H1 (cell line): ENCODE results near the gene BAX. TPM values are rescaled to one million over a fixed set of nuclear protein-coding genes. Genes with fewer than 3 reads are reported as not detected.

ENCODE experiments used
- CTCF ChIA-PET: fragments of 300-600 bp; sonication (Branson Sonifier 250); formaldehyde crosslinking; loops from one replicate; lab custom pipeline; 2021; ENCODE audit not compliant: partially characterized antibody; lab: Charles Lee
- POLR2A ChIA-PET: fragments of 300-600 bp; sonication (Branson Sonifier 250); formaldehyde crosslinking; loops from one replicate; lab custom pipeline; 2021; ENCODE audit warnings: inconsistent platforms; ENCODE audit not compliant: partially characterized antibody; lab: Charles Lee
- DNase-seq, 2 experiments: peaks; one replicate each; pipeline versions ENCODE4 v3.0.0 to v3.0.0-alpha.2; 2010 to 2022; ENCODE audit warnings: low spot score in 2 of 2, low read depth in 1 of 2, mixed read lengths in 1 of 2
- FAIRE-seq: peaks from 2 replicates; lab custom pipeline; 2011; peaks lifted over from hg19 to GRCh38; lab: Jason Lieb, UNC
- H2AFZ ChIP-seq: 2 replicates; pipeline ENCODE4 v1.8.1; 2012; ENCODE audit warnings: low read length, inconsistent platforms
- H2AK5ac ChIP-seq: 2 replicates; pipeline ENCODE4 v1.6.1; 2013; ENCODE audit warnings: low read depth, low read length
- H2BK120ac ChIP-seq: replicated peaks from 2 replicates; pipeline ENCODE3; 2013; ENCODE audit warnings: low read depth, low read length, inconsistent platforms
- H2BK12ac ChIP-seq: 2 replicates; pipeline ENCODE4 v1.6.1; 2013; ENCODE audit warnings: low read depth, low read length
- H2BK15ac ChIP-seq: 2 replicates; pipeline ENCODE4 v1.6.1; 2013; ENCODE audit warnings: low read length
- H2BK20ac ChIP-seq: 2 replicates; pipeline ENCODE4 v1.6.1; 2013; ENCODE audit warnings: low read length
- H2BK5ac ChIP-seq: 2 replicates; pipeline ENCODE4 v1.6.1; 2013; ENCODE audit warnings: low read depth, low read length
- H3K14ac ChIP-seq: 2 replicates; pipeline ENCODE4 v1.6.1; 2013; ENCODE audit warnings: inconsistent platforms; ENCODE audit not compliant: insufficient read length
- H3K18ac ChIP-seq: 2 replicates; pipeline ENCODE4 v1.6.1; 2013; ENCODE audit warnings: low read length; ENCODE audit errors: extremely low read depth
- H3K23ac ChIP-seq: 2 replicates; pipeline ENCODE4 v1.6.1; 2013; ENCODE audit warnings: inconsistent platforms; ENCODE audit not compliant: insufficient read length
- H3K23me2 ChIP-seq: 2 replicates; pipeline ENCODE4 v1.6.1; 2013; ENCODE audit warnings: low read depth, low read length
- H3K27ac ChIP-seq: 2 replicates; pipeline ENCODE4 v1.6.1; 2011; ENCODE audit warnings: low read depth, low read length, inconsistent platforms
- H3K27me3 ChIP-seq, 4 experiments: replicated peaks in 1 of 4; 1 replicate in 1 of 4; 2 replicates in 3 of 4; pipeline versions ENCODE4 v1.6.1 to v1.8.1; 2011 to 2013; ENCODE audit warnings: low read length in 3 of 4, mild to moderate bottlenecking in 3 of 4, inconsistent platforms in 2 of 4, mixed read lengths in 2 of 4, moderate library complexity in 1 of 4; ENCODE audit not compliant: control insufficient read depth in 3 of 4, insufficient read depth in 3 of 4; ENCODE audit errors: extremely low read depth in 1 of 4
- H3K36me3 ChIP-seq, 4 experiments: 2 replicates each; pipeline versions ENCODE4 v1.6.1 to v1.8.1; 2011 to 2013; ENCODE audit warnings: mild to moderate bottlenecking in 4 of 4, low read length in 3 of 4, moderate library complexity in 2 of 4, control low read depth in 1 of 4, inconsistent platforms in 1 of 4; ENCODE audit not compliant: insufficient read depth in 4 of 4, control insufficient read depth in 2 of 4
- H3K4ac ChIP-seq: replicated peaks from 2 replicates; pipeline ENCODE3; 2013; ENCODE audit warnings: low read length, low read depth, mixed read lengths, inconsistent platforms; ENCODE audit not compliant: insufficient read length
- H3K4me1 ChIP-seq, 4 experiments: replicated peaks in 1 of 4; 1 replicate in 1 of 4; 2 replicates in 3 of 4; pipeline versions ENCODE4 v1.6.1 to v1.8.1; 2011 to 2013; ENCODE audit warnings: low read length in 3 of 4, inconsistent platforms in 2 of 4, mixed read lengths in 1 of 4; ENCODE audit not compliant: insufficient read depth in 4 of 4, control insufficient read depth in 3 of 4
- H3K4me2 ChIP-seq, 2 experiments: 2 replicates each; pipeline versions ENCODE4 v1.6.1 to v1.8.1; 2011 to 2013; ENCODE audit warnings: low read depth in 2 of 2, low read length in 2 of 2, control low read depth in 1 of 2, inconsistent platforms in 1 of 2, mild to moderate bottlenecking in 1 of 2; ENCODE audit not compliant: insufficient read depth in 1 of 2
- H3K4me3 ChIP-seq, 4 experiments: fragments of 200-600, 300-600 bp in 1 of 4; sonication (generic), shearing (Covaris generic), sonication (Bioruptor Twin) in 1 of 4; 2 replicates each; pipeline versions ENCODE4 v1.5.1 to v1.8.1; 2011 to 2016; ENCODE audit warnings: low read length in 4 of 4, low read depth in 3 of 4, control low read depth in 2 of 4, inconsistent platforms in 2 of 4, mild to moderate bottlenecking in 2 of 4, mixed read lengths in 1 of 4, moderate library complexity in 1 of 4; ENCODE audit not compliant: insufficient read depth in 2 of 4; ENCODE audit errors: extremely low read depth in 1 of 4
- H3K56ac ChIP-seq: replicated peaks from 2 replicates; pipeline ENCODE3; 2013; ENCODE audit warnings: low read depth, mild to moderate bottlenecking, mixed read lengths, low read length, inconsistent platforms; ENCODE audit not compliant: insufficient read length
- H3K79me1 ChIP-seq: 2 replicates; pipeline ENCODE4 v1.6.1; 2013; ENCODE audit warnings: low read depth, low read length, control low read depth
- H3K79me2 ChIP-seq, 2 experiments: 2 replicates each; pipeline versions ENCODE4 v1.6.1 to v1.8.1; 2012 to 2013; ENCODE audit warnings: low read length in 2 of 2, mild to moderate bottlenecking in 2 of 2, inconsistent platforms in 1 of 2; ENCODE audit not compliant: insufficient read depth in 2 of 2, control insufficient read depth in 1 of 2
- H3K9ac ChIP-seq, 4 experiments: replicated peaks in 1 of 4; 1 replicate in 1 of 4; 2 replicates in 3 of 4; pipeline versions ENCODE4 v1.6.1 to v1.8.1; 2011 to 2013; ENCODE audit warnings: low read depth in 3 of 4, low read length in 3 of 4, control low read depth in 2 of 4, mild to moderate bottlenecking in 2 of 4, moderate library complexity in 2 of 4, inconsistent platforms in 1 of 4; ENCODE audit errors: extremely low read depth in 1 of 4
- H3K9me3 ChIP-seq, 2 experiments: 2 replicates each; pipeline versions ENCODE4 v1.6.1 to v1.8.1; 2012 to 2013; ENCODE audit warnings: mild to moderate bottlenecking in 2 of 2, moderate library complexity in 2 of 2, control low read depth in 1 of 2, inconsistent platforms in 1 of 2, low read depth in 1 of 2, low read length in 1 of 2, mixed read lengths in 1 of 2; ENCODE audit not compliant: insufficient read depth in 2 of 2
- H4K20me1 ChIP-seq, 2 experiments: replicated peaks in 1 of 2; 2 replicates each; pipeline versions ENCODE3 to v1.8.1; 2011 to 2013; ENCODE audit warnings: inconsistent platforms in 2 of 2, low read length in 2 of 2, mild to moderate bottlenecking in 1 of 2; ENCODE audit not compliant: insufficient read depth in 2 of 2, control insufficient read depth in 1 of 2
- H4K5ac ChIP-seq: 2 replicates; pipeline ENCODE4 v1.6.1; 2013; ENCODE audit warnings: low read length, low read depth, mixed read lengths, inconsistent platforms; ENCODE audit not compliant: insufficient read length
- H4K8ac ChIP-seq: 2 replicates; pipeline ENCODE4 v1.8.0; 2013; ENCODE audit warnings: mild to moderate bottlenecking, moderate library complexity, low read length, inconsistent platforms; ENCODE audit not compliant: insufficient read depth; ENCODE audit errors: extremely low read depth
- H4K91ac ChIP-seq: replicated peaks from 2 replicates; pipeline ENCODE3; 2013; ENCODE audit warnings: low read length, mixed read lengths, inconsistent platforms; ENCODE audit not compliant: insufficient read length
- CBX8 ChIP-seq: fragments of 300-800, 300-1000 bp; sonication (generic); IDR thresholded peaks from 2 replicates; pipeline ENCODE4 v1.7.1; 2016; ENCODE audit warnings: low read depth, low read length, borderline replicate concordance
- CHD1 ChIP-seq: IDR thresholded peaks from 2 replicates; pipeline ENCODE4 v1.6.1; 2012; ENCODE audit warnings: low read depth, low read length, improper control_type of control experiment
- FOSL1 ChIP-seq: IDR thresholded peaks from 2 replicates; pipeline ENCODE4 v1.6.1; 2011; ENCODE audit warnings: mild to moderate bottlenecking, low read depth, low read length, moderate library complexity; ENCODE audit not compliant: insufficient read depth
- GTF2F1 ChIP-seq: IDR thresholded peaks from 2 replicates; pipeline ENCODE4 v1.6.1; 2012; ENCODE audit warnings: low read depth, low read length, improper control_type of control experiment, borderline replicate concordance
- PHF8 ChIP-seq: fragments of 200-600 bp; sonication (generic); conservative IDR thresholded peaks from 2 replicates; pipeline ENCODE4 v1.7.1; 2012; ENCODE audit warnings: low read depth, mild to moderate bottlenecking, inconsistent platforms, low read length, moderate library complexity
- RFX5 ChIP-seq: IDR thresholded peaks from 2 replicates; pipeline ENCODE4 v1.6.1; 2011; ENCODE audit warnings: low read depth, low read length, improper control_type of control experiment, borderline replicate concordance
- RXRA ChIP-seq: IDR thresholded peaks from 2 replicates; pipeline ENCODE4 v1.6.1; 2011; ENCODE audit warnings: low read depth, mild to moderate bottlenecking, low read length, moderate library complexity; ENCODE audit not compliant: insufficient read depth
- WGBS, 2 experiments: shearing (Covaris generic) in 1 of 2; methylation state at CpG; one replicate each; pipeline versions ENCODE4 v1.1.6 to v1.1.7; 2013 to 2015; ENCODE audit warnings: low lambda C conversion rate in 2 of 2, mixed read lengths in 2 of 2, inconsistent platforms in 1 of 2, low coverage in 1 of 2, missing lambda C conversion rate in 1 of 2; ENCODE audit not compliant: insufficient replicate concordance in 2 of 2, insufficient coverage in 1 of 2, insufficient read length in 1 of 2; ENCODE audit errors: extremely low coverage in 1 of 2, missing lambda C conversion rate in 1 of 2; 5-methylcytosine and 5-hydroxymethylcytosine counted together
- polyA plus RNA-seq, 7 experiments: library from polyadenylated mRNA; depleted of rRNA in 3 of 7; stranded (reverse) in 5 of 7; unstranded in 2 of 7; fragments of >200 nt in 5 of 7; fragments of 200-250 nt in 2 of 7; gene quantifications; 1 replicate in 5 of 7; 2 replicates in 1 of 7; 4 replicates in 1 of 7; pipeline versions ENCODE4 v1.2.1 to v1.2.3, GENCODE V29; 2011 to 2013; ENCODE audit warnings: missing spikeins in 2 of 7, mixed read lengths in 2 of 7
- total RNA-seq: library from RNA; stranded (reverse); fragmentation: NEBNext Ultra II Directional; extraction: Animal tissue kit (Norgen Biotek cat#: 25700); gene quantifications from 2 replicates; pipeline ENCODE4 v1.2.1, GENCODE V29; 2021

Gene BAX
- total and polyA plus RNA-seq, 2 of the 8 experiments (the other 6 are each of a cell fraction or from before 2014, with no cell fraction given) = 257 to 346 TPM

GRCh38 chr19:48945817-48946216 lies 8.9 kb upstream of the BAX start:
- Histone ChIP-seq H2AFZ (no peak overlapping the region), H3K9me3 (no peaks in the 10 kb centered on the region), H2BK5ac (no peak overlapping the region), H3K4me2 (no peak overlapping the region), H3K36me3 (no peaks in the 10 kb centered on the region), H2BK12ac (no peak overlapping the region), H3K56ac (no peak overlapping the region), H4K20me1 (peaks cover 0 to 2% of the 10 kb centered on the region in 2 experiments), H3K27ac (no peak overlapping the region), H3K23ac (no peak overlapping the region), H3K4me3 (no peak overlapping the region), H2BK120ac (no peak overlapping the region), H4K8ac (no peak overlapping the region), H3K27me3 (no peaks in the 10 kb centered on the region), H3K4ac (no peak overlapping the region), H3K4me1 (0 out of 7 replicates have a peak, but pooled peaks cover 0 to 2% (median 0%) of the 10 kb centered on the region in 4 experiments), H3K79me2 (no peaks in the 10 kb centered on the region), H2BK20ac (no peak overlapping the region), H3K79me1 (no peaks in the 10 kb centered on the region), H3K9ac (no peak overlapping the region), H4K91ac (no peak overlapping the region), H4K5ac (no peak overlapping the region), H3K18ac (no peak overlapping the region), H3K23me2 (no peaks in the 10 kb centered on the region), H3K14ac (no peak overlapping the region), H2AK5ac (no peak overlapping the region), H2BK15ac (no peak overlapping the region)
- ChIA-PET POLR2A (interaction anchor here (0.6 to 2.3 kb wide), 6 partner anchors 18 to 73 kb away, joined by 3 to 6 read pairs (median 5); partner anchors contain the start of genes FTL and PPP1R15A), CTCF (interaction anchor here (0.6 to 1.1 kb wide), 3 partner anchors 10 to 132 kb away, joined by 3 to 4 read pairs (median 3); no protein-coding TSS in a partner anchor)
- no peak for DNase-seq
- WGBS, 2 experiments = 100% methylated on average over 1 of the region's 2 CpGs; no CpG with 5 or more reads in 1 of the 2 experiments
- FAIRE-seq = no peak
- TF ChIP-seq RFX5 (no peak), GTF2F1 (no peak), CHD1 (no peak), FOSL1 (no peak), RXRA (no peak), PHF8 (no peak), CBX8 (no peak)
